Neuronal stem cell (in vitro differentiated cells): ENCODE measurements around the gene HOMER3.
A peak's percentile ranks its signal among the peaks of the same experiment; 100 is the strongest.

Experiments used
- DNase-seq: peaks from one replicate; pipeline ENCODE4 v3.0.0-alpha.2; 2013; ENCODE audit warnings: low spot score
- H2AFZ ChIP-seq: one replicate; pipeline ENCODE4 v1.6.1; 2013; ENCODE audit warnings: mild to moderate bottlenecking, low read length, inconsistent platforms
- H2AK5ac ChIP-seq: 2 replicates; pipeline ENCODE4 v1.6.1; 2013; ENCODE audit warnings: low read depth, mild to moderate bottlenecking, inconsistent platforms, low read length, moderate library complexity, mixed read lengths
- H2BK120ac ChIP-seq: 2 replicates; pipeline ENCODE4 v1.6.1; 2013; ENCODE audit warnings: low read depth, mild to moderate bottlenecking, inconsistent platforms, low read length, moderate library complexity, mixed read lengths
- H2BK12ac ChIP-seq: one replicate; pipeline ENCODE4 v1.6.1; 2013; ENCODE audit warnings: low read length, inconsistent platforms
- H2BK15ac ChIP-seq: 2 replicates; pipeline ENCODE4 v1.6.1; 2013; ENCODE audit warnings: mild to moderate bottlenecking, low read length, inconsistent platforms, mixed read lengths
- H2BK5ac ChIP-seq: one replicate; pipeline ENCODE4 v1.6.1; 2013; ENCODE audit warnings: inconsistent platforms, mild to moderate bottlenecking, low read length, moderate library complexity
- H3K14ac ChIP-seq: one replicate; pipeline ENCODE4 v1.6.1; 2013; ENCODE audit warnings: low read length, inconsistent platforms
- H3K18ac ChIP-seq: 2 replicates; pipeline ENCODE4 v1.6.1; 2013; ENCODE audit warnings: low read length, inconsistent platforms
- H3K23ac ChIP-seq: 2 replicates; pipeline ENCODE4 v1.6.1; 2013; ENCODE audit warnings: low read depth, mild to moderate bottlenecking, mixed read lengths, low read length, inconsistent platforms; ENCODE audit not compliant: poor library complexity
- H3K27ac ChIP-seq: replicated peaks from 3 replicates; pipeline ENCODE4 v1.5.1; 2013; ENCODE audit warnings: low read length, inconsistent platforms
- H3K27me3 ChIP-seq, 3 experiments: 2 replicates each; pipeline ENCODE4 v1.6.1; 2013; ENCODE audit warnings: low read length in 3 of 3, mild to moderate bottlenecking in 2 of 3, inconsistent platforms in 1 of 3, low read depth in 1 of 3, mixed read lengths in 1 of 3, moderate library complexity in 1 of 3; ENCODE audit not compliant: control insufficient read depth in 3 of 3, insufficient read depth in 3 of 3
- H3K36me3 ChIP-seq, 2 donors: replicated peaks in 1 of 2; 2 replicates each; pipeline ENCODE4 v1.6.1; 2013; ENCODE audit warnings: low read length in 2 of 2; ENCODE audit not compliant: control insufficient read depth in 2 of 2, insufficient read depth in 2 of 2
- H3K4ac ChIP-seq: 2 replicates; pipeline ENCODE4 v1.6.1; 2013; ENCODE audit warnings: inconsistent platforms, mild to moderate bottlenecking, low read length, moderate library complexity
- H3K4me1 ChIP-seq, 2 donors: 1 replicate in 1 of 2; 2 replicates in 1 of 2; pipeline ENCODE4 v1.6.1; 2013; ENCODE audit warnings: low read length in 2 of 2, low read depth in 1 of 2; ENCODE audit not compliant: control insufficient read depth in 2 of 2, insufficient read depth in 1 of 2
- H3K4me2 ChIP-seq: one replicate; pipeline ENCODE4 v1.6.1; 2013; ENCODE audit warnings: mild to moderate bottlenecking, low read length, inconsistent platforms; ENCODE audit not compliant: insufficient read depth, poor library complexity, severe bottlenecking
- H3K4me3 ChIP-seq, 2 donors: 2 replicates each; pipeline ENCODE4 v1.5.1; 2013; ENCODE audit warnings: low read length in 2 of 2, mild to moderate bottlenecking in 2 of 2, inconsistent platforms in 1 of 2, moderate library complexity in 1 of 2
- H3K79me1 ChIP-seq: one replicate; pipeline ENCODE4 v1.6.1; 2013; ENCODE audit warnings: low read depth, mild to moderate bottlenecking, inconsistent platforms, low read length, moderate library complexity
- H3K9ac ChIP-seq: one replicate; pipeline ENCODE4 v1.6.1; 2013; ENCODE audit warnings: mild to moderate bottlenecking, low read depth, low read length, inconsistent platforms; ENCODE audit not compliant: poor library complexity
- H3K9me3 ChIP-seq, 2 donors: replicated peaks in 1 of 2; 2 replicates each; pipeline versions ENCODE3 to v1.6.1; 2013; ENCODE audit warnings: low read length in 2 of 2, mild to moderate bottlenecking in 2 of 2, inconsistent platforms in 1 of 2, low read depth in 1 of 2, mixed read lengths in 1 of 2, moderate library complexity in 1 of 2; ENCODE audit not compliant: control insufficient read depth in 2 of 2, insufficient read depth in 1 of 2
- H4K8ac ChIP-seq: one replicate; pipeline ENCODE4 v1.6.1; 2013; ENCODE audit warnings: low read depth, mild to moderate bottlenecking, inconsistent platforms, low read length, moderate library complexity
- H4K91ac ChIP-seq: one replicate; pipeline ENCODE4 v1.6.1; 2013; ENCODE audit warnings: low read length, low read depth, mild to moderate bottlenecking, inconsistent platforms; ENCODE audit not compliant: poor library complexity
- WGBS, 2 donors: extraction: QIAGEN DNeasy Blood & Tissue Kit; methylation state at CpG; one replicate each; pipeline ENCODE4 v1.1.7; 2013; ENCODE audit warnings: missing lambda C conversion rate in 2 of 2, mixed read lengths in 1 of 2; ENCODE audit not compliant: insufficient read length in 2 of 2, insufficient replicate concordance in 1 of 2; ENCODE audit errors: extremely low coverage in 2 of 2; 5-methylcytosine and 5-hydroxymethylcytosine counted together

HOMER3 gene

GRCh38 chr19:18906605-18907519 is 34.2 kb downstream of the HOMER3 start:
- no peak overlapping the region for H2BK12ac ChIP-seq
- no peak overlapping the region for H3K27ac ChIP-seq
- peaks cover 12% of the 10 kb centered on the region for H3K79me1 ChIP-seq
- H2BK15ac ChIP-seq: no peak overlapping the region
- H3K4ac ChIP-seq: peak overlapping the region; percentile 23
- no CpG with 5 or more reads among the region's 36 CpGs for WGBS, 2 donors
- peaks cover 0 to 1% of the 10 kb centered on the region in 2 donors for H3K9me3 ChIP-seq
- no peaks in the 10 kb centered on the region for H3K4me1 ChIP-seq
- no peak for DNase-seq
- H3K23ac ChIP-seq: peak overlapping the region; percentile 20
- H3K9ac ChIP-seq: peak overlapping the region; percentile 70
- H3K4me3 ChIP-seq: peak overlapping the region in 1 of 2 donors; percentile 37
- H3K18ac ChIP-seq: no peak overlapping the region
- no peak overlapping the region for H4K91ac ChIP-seq
- H3K36me3 ChIP-seq: peaks cover 27 to 78% of the 10 kb centered on the region in 2 donors
- no peak overlapping the region for H3K14ac ChIP-seq
- H2BK120ac ChIP-seq: no peak overlapping the region
- H3K4me2 ChIP-seq: no peak overlapping the region
- no peak overlapping the region for H2AFZ ChIP-seq
- H4K8ac ChIP-seq: peak overlapping the region; percentile 23
- H2AK5ac ChIP-seq: no peak overlapping the region
- H2BK5ac ChIP-seq: peak overlapping the region; percentile 90
- H3K27me3 ChIP-seq: no peaks in the 10 kb centered on the region

- Histone ChIP-seq H3K18ac (no peak overlapping the region), H2BK12ac (no peak overlapping the region), H3K27me3 (no peaks in the 10 kb centered on the region), H3K36me3 (peaks cover 32 to 82% of the 10 kb centered on the region in 2 donors), H2BK15ac (no peak overlapping the region), H3K79me1 (peaks cover 7% of the 10 kb centered on the region), H4K91ac (no peak overlapping the region), H3K4me1 (no peaks in the 10 kb centered on the region), H3K23ac (peak overlapping the region; percentile 43), H3K4me2 (no peak overlapping the region), H3K9ac (peak overlapping the region; percentile 21), H4K8ac (no peak overlapping the region), H2BK5ac (no peak overlapping the region), H3K14ac (peak overlapping the region; percentile 71), H3K4me3 (no peak overlapping the region), H2AK5ac (no peak overlapping the region), H2AFZ (no peak overlapping the region), H3K4ac (peak overlapping the region; percentile 66), H3K27ac (no peak overlapping the region), H2BK120ac (no peak overlapping the region), H3K9me3 (peaks cover 0 to 6% of the 10 kb centered on the region in 2 donors)
- no CpG with 5 or more reads among the region's 26 CpGs for WGBS, 2 donors
- DNase-seq: no peak
Observed at GRCh38 chr19:18905513-18906236, 35.3 kb downstream of the HOMER3 start.

GRCh38 chr19:18905058-18905456 is 36.0 kb downstream of the HOMER3 start:
- Histone ChIP-seq H3K79me1 (peaks cover 7% of the 10 kb centered on the region), H3K4me3 (no peak overlapping the region), H3K27me3 (no peaks in the 10 kb centered on the region), H3K23ac (peak overlapping the region; percentile 43), H3K9ac (peak overlapping the region; percentile 21), H3K18ac (no peak overlapping the region), H3K36me3 (peaks cover 30 to 82% of the 10 kb centered on the region in 2 donors), H2BK12ac (no peak overlapping the region), H3K9me3 (peaks cover 0 to 6% of the 10 kb centered on the region in 2 donors), H3K27ac (no peak overlapping the region), H3K4ac (peak overlapping the region; percentile 66), H2BK15ac (no peak overlapping the region), H2AK5ac (no peak overlapping the region), H3K14ac (peak overlapping the region; percentile 71), H2BK5ac (peak overlapping the region; percentile 39), H3K4me2 (no peak overlapping the region), H2AFZ (no peak overlapping the region), H4K91ac (peak overlapping the region; percentile 30), H3K4me1 (no peaks in the 10 kb centered on the region), H2BK120ac (no peak overlapping the region), H4K8ac (no peak overlapping the region)
- no CpG with 5 or more reads among the region's 8 CpGs for WGBS, 2 donors
- DNase-seq: no peak
